NK-92 (cell line): ENCODE results near the gene MECP2.

Experiments
- DNase-seq: peaks from one replicate; lab custom pipeline; 2025; ENCODE audit not compliant: unreplicated experiment; lab: John Stamatoyannopoulos, UW

The MECP2 gene

GRCh38 chrX:154064637-154065435 lies 32.7 kb downstream of the MECP2 start:
- DNase-seq = no peak

GRCh38 chrX:154063234-154063633 lies 34.3 kb downstream of the MECP2 start:
- no peak for DNase-seq

DNA sequence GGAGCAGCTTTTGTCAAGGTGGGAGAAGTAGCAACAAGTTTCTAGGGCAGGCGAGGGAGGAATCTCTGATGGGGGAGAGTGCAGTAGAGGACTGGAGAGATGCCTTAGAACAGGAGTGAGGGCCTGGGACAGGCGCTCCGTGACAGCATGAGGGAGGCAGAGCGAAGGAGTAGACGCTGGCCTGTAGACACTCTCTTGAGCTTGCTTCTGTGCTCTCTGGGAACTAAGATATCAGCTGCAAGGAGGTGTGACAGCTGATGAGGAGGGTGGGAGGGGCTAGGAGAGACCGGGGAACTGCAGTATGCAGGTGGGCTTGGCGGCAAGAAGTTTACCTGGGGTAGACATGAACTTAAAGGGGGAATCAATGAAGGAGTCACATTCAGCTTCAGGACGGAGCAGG lies 35.7 kb downstream of the MECP2 start:
- DNase-seq = no peak

DNA sequence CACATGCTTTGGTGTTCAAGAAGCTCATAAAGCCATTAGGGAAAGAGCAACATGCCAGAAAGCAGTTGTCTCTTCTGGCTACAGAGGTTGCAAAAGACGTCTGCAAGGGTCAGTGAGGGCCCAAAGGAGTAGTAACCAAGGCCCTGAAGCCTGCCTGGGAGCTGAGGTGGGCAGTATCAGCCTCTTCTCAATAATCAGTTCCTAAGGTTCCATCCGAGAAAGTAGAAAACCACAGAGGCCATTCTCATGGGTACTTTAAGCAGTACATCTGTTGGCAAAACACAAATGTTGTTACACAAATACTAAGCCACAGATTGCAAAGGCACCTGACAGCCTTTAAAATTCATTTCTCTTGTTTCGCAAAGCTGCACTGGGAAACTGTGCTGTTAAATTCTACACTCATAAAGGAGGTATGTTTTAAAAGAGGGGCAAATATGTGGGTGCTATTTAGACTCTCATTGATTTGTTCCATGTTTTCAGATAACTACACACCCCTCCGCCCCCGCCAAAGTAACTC lies 37.7 kb downstream of the MECP2 start:
- DNase-seq = no peak

DNA sequence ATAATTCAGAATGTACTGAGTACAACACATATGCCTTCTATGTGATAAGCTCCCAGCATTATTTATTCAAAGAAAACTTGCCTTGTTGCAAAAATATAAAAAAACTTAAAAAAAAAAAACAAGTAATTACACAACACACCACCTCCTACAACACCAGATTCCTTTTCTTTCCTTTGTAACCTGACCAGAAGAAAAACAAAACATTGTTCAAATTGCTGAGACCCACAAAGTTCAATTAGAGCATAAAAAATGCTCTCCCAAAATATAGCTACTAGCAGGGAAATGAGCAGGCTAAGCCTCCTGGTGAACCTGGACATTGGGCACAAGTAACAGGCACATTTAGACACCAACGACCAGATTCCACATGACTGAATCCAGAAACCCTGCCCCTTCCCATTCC lies 38.3 kb downstream of the MECP2 start:
- no peak for DNase-seq

DNA sequence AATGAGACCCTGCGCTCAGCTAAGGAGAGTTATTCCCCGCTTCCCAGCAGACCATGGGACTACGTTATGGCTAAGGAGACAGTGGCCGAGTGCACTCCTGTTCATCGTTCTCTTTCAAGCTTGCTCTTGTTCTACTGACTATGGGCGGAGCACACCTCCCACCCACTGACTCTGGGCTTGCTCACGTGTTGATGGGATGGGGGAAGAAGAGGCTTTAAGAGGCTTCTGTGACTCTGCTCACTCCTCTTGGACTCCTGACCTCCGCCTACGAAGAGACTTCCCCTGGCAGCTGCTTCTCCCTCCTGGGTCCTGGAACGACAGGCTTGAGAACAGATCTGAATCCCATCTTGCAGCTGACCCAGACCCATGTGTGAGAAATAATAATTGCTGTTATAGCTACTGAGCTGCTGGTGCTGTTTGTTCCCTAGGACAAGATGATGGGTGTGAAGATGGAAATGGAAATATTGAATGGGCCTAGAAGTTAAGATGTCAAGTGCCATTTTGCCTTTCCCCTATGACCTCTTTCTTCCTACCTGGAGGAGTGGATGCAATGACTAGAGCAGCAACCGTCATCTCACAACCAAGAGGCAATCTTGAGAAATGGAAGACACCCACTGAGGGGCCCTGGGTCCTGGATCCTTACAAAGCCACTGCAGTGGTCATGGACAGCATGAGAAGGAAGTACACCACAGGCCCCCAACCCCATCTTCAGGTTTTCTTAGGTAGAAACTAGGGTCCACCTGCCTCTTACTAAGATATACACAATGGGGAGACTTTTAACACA lies 39.1 kb downstream of the MECP2 start:
- DNase-seq = no peak

GRCh38 chrX:154057791-154058190 lies 39.7 kb downstream of the MECP2 start:
- no peak for DNase-seq

- no peak for DNase-seq
These were observed 40.7 kb downstream of the MECP2 start for GRCh38 chrX:154056770-154057241.

GRCh38 chrX:154051201-154051810 lies 46.2 kb downstream of the MECP2 start:
- DNase-seq = no peak

DNA sequence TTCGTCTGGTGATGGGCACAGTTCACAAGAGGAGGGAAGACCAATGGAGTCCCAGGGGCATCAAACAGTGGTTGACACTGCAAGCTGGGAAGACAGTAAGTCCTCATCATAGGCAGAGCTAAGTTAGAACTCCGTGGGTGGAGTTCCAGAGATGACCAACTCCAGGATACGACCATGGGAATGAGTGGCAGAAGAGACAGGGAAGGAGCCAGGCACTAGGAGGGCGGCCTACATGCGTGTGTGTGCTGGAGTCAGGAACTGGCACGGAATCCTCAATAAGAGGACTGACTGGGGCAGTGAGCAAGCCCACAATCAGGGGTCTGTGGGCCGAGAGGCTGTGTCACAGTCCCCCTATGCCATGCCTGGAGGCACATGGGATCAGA lies 47.4 kb downstream of the MECP2 start:
- DNase-seq = no peak

- no peak for DNase-seq
These were observed 48.1 kb downstream of the MECP2 start for GRCh38 chrX:154049209-154050112.

DNA sequence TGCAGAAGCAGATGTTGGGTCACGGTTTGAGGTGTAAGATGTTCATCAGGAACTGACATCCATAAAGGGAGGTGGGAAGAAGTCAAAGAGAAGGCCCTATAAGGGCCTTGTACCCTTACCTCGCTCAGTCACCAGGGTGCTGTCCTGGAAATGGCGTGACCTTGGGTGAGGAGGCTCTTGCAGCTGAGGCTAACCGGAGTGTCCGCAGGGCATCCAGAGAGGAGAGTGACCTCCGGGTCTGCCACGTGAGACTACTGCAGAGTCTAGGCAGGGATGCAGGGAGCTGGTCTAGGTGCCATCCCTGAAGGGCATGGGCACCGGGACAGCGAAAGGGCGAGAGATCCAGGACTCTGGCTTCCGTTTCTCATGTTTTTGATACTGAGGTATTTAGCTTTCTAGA lies 49.1 kb downstream of the MECP2 start:
- DNase-seq = no peak

- no peak for DNase-seq
These were observed 50.4 kb downstream of the MECP2 start for GRCh38 chrX:154046940-154047610.

DNA sequence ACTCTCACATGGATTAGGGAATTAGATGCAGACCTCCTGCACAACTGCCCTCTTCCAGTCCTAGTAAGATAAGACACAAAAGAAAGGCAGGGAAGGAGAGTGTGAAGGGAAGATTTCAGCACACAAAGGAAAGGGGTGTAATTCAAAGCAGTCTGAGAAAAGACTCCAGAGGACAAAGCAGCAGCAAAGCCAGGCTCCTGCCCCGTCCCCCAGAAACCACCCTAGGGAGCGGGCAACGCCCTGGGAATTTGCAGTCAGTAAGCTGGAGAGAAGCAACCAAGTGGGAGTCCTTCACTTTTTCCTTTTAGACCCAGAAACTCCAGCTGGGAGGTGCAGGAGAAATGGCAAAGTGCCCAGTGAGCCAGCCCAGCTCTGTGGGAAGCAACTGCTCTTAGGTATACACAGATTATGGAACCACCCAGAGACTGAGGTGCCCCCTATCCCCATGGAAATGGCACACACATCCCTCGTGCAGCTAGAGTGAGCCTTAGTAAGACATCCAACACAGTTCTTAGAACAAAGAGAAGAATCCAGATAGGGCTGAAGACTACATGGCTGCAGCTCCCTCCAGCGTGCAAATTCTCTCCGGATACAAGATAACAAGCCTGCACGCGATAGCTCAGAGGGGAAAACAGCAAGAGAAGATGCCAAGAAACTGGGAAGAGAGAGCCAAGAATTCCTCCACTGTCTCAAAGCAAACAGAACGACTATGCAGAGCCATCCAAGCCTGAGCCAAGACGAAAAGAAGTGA lies 51.3 kb downstream of the MECP2 start:
- no peak for DNase-seq

- DNase-seq = no peak
These were observed 53.4 kb downstream of the MECP2 start for GRCh38 chrX:154044091-154044490.

- no peak for DNase-seq
These were observed 54.3 kb downstream of the MECP2 start for GRCh38 chrX:154043003-154043763.

DNA sequence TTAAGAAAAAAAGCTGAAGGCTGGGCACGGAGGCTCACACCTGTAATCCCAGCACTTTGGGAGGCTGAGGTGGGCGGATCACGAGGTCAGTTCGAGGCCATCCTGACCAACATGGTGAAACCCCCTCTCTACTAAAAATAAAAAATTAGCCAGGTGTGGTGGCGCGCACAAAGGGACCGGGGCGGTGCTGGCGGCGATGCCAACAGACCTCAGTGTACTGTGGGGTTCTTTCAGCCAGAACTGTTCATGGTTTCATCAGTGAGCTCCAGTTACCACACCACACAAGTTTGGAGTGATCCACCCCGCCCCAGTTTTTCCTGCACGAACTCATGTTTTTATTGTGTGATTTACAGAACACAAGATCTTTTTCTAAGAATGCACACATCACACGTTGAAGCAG lies 56.7 kb downstream of the MECP2 start:
- DNase-seq = no peak

- no peak for DNase-seq
These were observed 57.2 kb downstream of the MECP2 start for GRCh38 chrX:154040307-154040756.

- DNase-seq = no peak
These were observed 57.9 kb downstream of the MECP2 start for GRCh38 chrX:154039577-154039976.
